Measurements from ENCODE around the gene ASTN2.

GRCh38 chr9:116933251-116933650 lies 481.6 kb downstream of the ASTN2 start:
- TF ChIP-seq CTCF (conservative IDR thresholded peaks at IDR 0.05) (no peak), ZFX (IDR thresholded peaks at IDR 0.05) (no peak)
